Glutamatergic neuron (in vitro differentiated cells): ENCODE data around the gene REV3L. TPM values are rescaled to one million over a fixed set of nuclear protein-coding genes. Genes with fewer than 3 reads are reported as not detected.

Source experiments
- DNase-seq: peaks from one replicate; pipeline ENCODE4 v3.0.0; 2022
- H3K27ac Mint-ChIP-seq: one replicate; pipeline ENCODE4 v1.8.0; 2020; ENCODE audit warnings: mild to moderate bottlenecking, mixed read lengths, inconsistent platforms; ENCODE audit not compliant: unreplicated experiment
- H3K27me3 Mint-ChIP-seq: one replicate; pipeline ENCODE4 v1.8.0; 2020; ENCODE audit warnings: mild to moderate bottlenecking, moderate library complexity, mixed read lengths, inconsistent platforms; ENCODE audit not compliant: unreplicated experiment
- H3K36me3 Mint-ChIP-seq: one replicate; pipeline ENCODE4 v1.8.0; 2020; ENCODE audit warnings: mild to moderate bottlenecking, mixed read lengths, inconsistent platforms; ENCODE audit not compliant: unreplicated experiment
- H3K4me1 Mint-ChIP-seq: one replicate; pipeline ENCODE4 v1.8.0; 2020; ENCODE audit warnings: mild to moderate bottlenecking, low read depth, mixed read lengths, inconsistent platforms; ENCODE audit not compliant: unreplicated experiment
- H3K4me3 Mint-ChIP-seq: one replicate; pipeline ENCODE4 v1.8.0; 2020; ENCODE audit warnings: mild to moderate bottlenecking, mixed read lengths, inconsistent platforms; ENCODE audit not compliant: unreplicated experiment
- H3K9me3 Mint-ChIP-seq: one replicate; pipeline ENCODE4 v1.8.0; 2020; ENCODE audit warnings: mild to moderate bottlenecking, moderate library complexity, mixed read lengths, inconsistent platforms; ENCODE audit not compliant: unreplicated experiment
- CTCF ChIP-seq: fragments of 200-600 bp; sonication (generic); IDR thresholded peaks from one replicate; pipeline ENCODE4 v1.5.0; 2021; ENCODE audit not compliant: partially characterized antibody, unreplicated experiment
- total RNA-seq: library from RNA; stranded (reverse); fragmentation: NEBNext Ultra II Directional; extraction: Animal tissue kit (Norgen Biotek cat#: 25700); gene quantifications from one replicate; pipeline ENCODE4 v1.2.1, GENCODE V29; 2021; ENCODE audit not compliant: unreplicated experiment

REV3L gene
- total RNA-seq, 1 donor from 2014 or later, result 33.3 TPM

GRCh38 chr6:111439171-111439570 lies 43.8 kb downstream of the REV3L start:
- TF ChIP-seq CTCF, result no peak
- H3K27me3 Mint-ChIP-seq, result peaks cover 2% of the 10 kb centered on the region

GRCh38 chr6:111437573-111437972 lies 45.4 kb downstream of the REV3L start:
- Mint-ChIP-seq H3K4me3 (no peak overlapping the region), H3K4me1 (no peaks in the 10 kb centered on the region), H3K27me3 (no peaks in the 10 kb centered on the region)

More at GRCh38 chr6:111439171-111439570, 43.8 kb downstream of the REV3L start:
- Mint-ChIP-seq H3K4me3 (no peak overlapping the region), H3K9me3 (peaks cover 6% of the 10 kb centered on the region), H3K4me1 (no peaks in the 10 kb centered on the region), H3K27ac (no peak overlapping the region), H3K36me3 (peaks cover 5% of the 10 kb centered on the region)
- no peak for DNase-seq

GRCh38 chr6:111432511-111432910 lies 50.5 kb downstream of the REV3L start:
- TF ChIP-seq CTCF, result no peak
- Mint-ChIP-seq H3K9me3 (peaks cover 5% of the 10 kb centered on the region), H3K4me3 (no peak overlapping the region), H3K36me3 (peaks cover 19% of the 10 kb centered on the region), H3K27me3 (no peaks in the 10 kb centered on the region), H3K4me1 (peaks cover 7% of the 10 kb centered on the region), H3K27ac (no peak overlapping the region)
- DNase-seq, result no peak

More at GRCh38 chr6:111437573-111437972, 45.4 kb downstream of the REV3L start:
- Mint-ChIP-seq H3K27ac (no peak overlapping the region), H3K36me3 (peaks cover 5% of the 10 kb centered on the region), H3K9me3 (peaks cover 5% of the 10 kb centered on the region)
- no peak for TF ChIP-seq CTCF
- no peak for DNase-seq

- H3K27me3 Mint-ChIP-seq, result no peaks in the 10 kb centered on the region
Measured at GRCh38 chr6:111430605-111431376, 52.2 kb downstream of the REV3L start.

More at GRCh38 chr6:111430605-111431376, 52.2 kb downstream of the REV3L start:
- H3K27ac Mint-ChIP-seq, result no peak overlapping the region
- H3K4me1 Mint-ChIP-seq, result peaks cover 7% of the 10 kb centered on the region
- no peak for DNase-seq
- H3K36me3 Mint-ChIP-seq, result peaks cover 20% of the 10 kb centered on the region
- no peak overlapping the region for H3K4me3 Mint-ChIP-seq
- no peak for TF ChIP-seq CTCF
- H3K9me3 Mint-ChIP-seq, result peaks cover 5% of the 10 kb centered on the region
